ENCODE results near the gene OR6C70. TPM values are rescaled to one million over a fixed set of nuclear protein-coding genes. Genes with fewer than 3 reads are reported as not detected.

Gene OR6C70
- total RNA-seq, 1 experiment from 2014 or later, result not detected

DNA sequence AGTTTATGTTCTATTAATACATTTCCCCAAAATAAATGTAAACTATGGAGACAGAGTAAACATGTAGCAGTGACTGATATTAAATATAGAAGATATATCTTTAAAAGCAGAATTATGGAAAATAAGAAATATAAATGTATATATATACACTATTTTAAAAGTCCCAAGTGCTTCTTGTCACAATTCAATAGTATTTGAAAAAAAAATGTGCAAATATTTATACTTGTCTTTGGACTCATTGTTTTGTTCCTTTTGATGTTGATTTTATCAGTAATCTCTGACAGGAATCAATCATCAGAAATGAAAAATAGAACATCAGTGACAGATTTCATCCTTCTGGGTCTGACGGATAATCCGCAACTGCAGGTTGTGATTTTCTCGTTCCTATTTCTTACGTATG is 44.0 kb downstream of the OR6C70 start, which contains the start of gene OR6C76:
Gene OR6C76 (plus strand): TSS at position 301 of the 400 bp plus-strand sequence. CDS start 0 bp downstream, at position 301.
- Histone ChIP-seq H2BK120ac (ENCODE audit: low read depth, low read length, poor library complexity, severe bottlenecking) (no peak within 1 kb of the TSS), H2AFZ (ENCODE audit: low read length) (no peak within 1 kb of the TSS), H2BK5ac (ENCODE audit: insufficient read length, low read length) (no peak within 1 kb of the TSS), H3K9me3 (ENCODE audit: control insufficient read depth, low read depth, low read length) (no peaks in the 10 kb centered on the region), H3K23me2 (ENCODE audit: insufficient read length, low read depth, low read length, poor library complexity, severe bottlenecking) (no peaks in the 10 kb centered on the region), H3K27ac (ENCODE audit: insufficient read length, low read depth, low read length) (no peak within 1 kb of the TSS), H3K4me2 (ENCODE audit: insufficient read depth, insufficient read length, low read length) (no peak within 1 kb of the TSS), H4K20me1 (ENCODE audit: control insufficient read depth, insufficient read depth, insufficient read length) (no peaks in the 10 kb centered on the region), H2BK15ac (ENCODE audit: low read depth, low read length) (no peak within 1 kb of the TSS), H3K23ac (ENCODE audit: insufficient read length, low read depth, low read length) (no peak within 1 kb of the TSS), H2AK5ac (ENCODE audit: insufficient read length, low read length) (no peak within 1 kb of the TSS), H3K9ac (ENCODE audit: extremely low read depth, insufficient read length, low read length) (no peak within 1 kb of the TSS), H3K14ac (ENCODE audit: insufficient read depth, low read length) (no peak within 1 kb of the TSS), H4K5ac (ENCODE audit: insufficient read length, low read depth, low read length) (no peak within 1 kb of the TSS), H3K4me1 (ENCODE audit: insufficient read depth, low read length) (no peaks in the 10 kb centered on the region; the same call in 1 of the 2 replicates), H4K91ac (ENCODE audit: insufficient read length, low read depth, low read length) (no peak within 1 kb of the TSS), H3K79me1 (ENCODE audit: insufficient read depth, low read depth, low read length, poor library complexity, severe bottlenecking) (no peaks in the 10 kb centered on the region), H3K79me2 (ENCODE audit: insufficient read depth, low read length) (no peaks in the 10 kb centered on the region), H3K56ac (ENCODE audit: insufficient read length, low read depth, low read length) (no peak within 1 kb of the TSS), H3K27me3 (ENCODE audit: insufficient read depth, low read length) (no peaks in the 10 kb centered on the region), H3T11ph (ENCODE audit: low read length) (no peak within 1 kb of the TSS), H3K4ac (ENCODE audit: low read depth, low read length) (no peak within 1 kb of the TSS), H3K18ac (ENCODE audit: insufficient read length, low read depth, low read length) (no peak within 1 kb of the TSS), H2BK12ac (ENCODE audit: insufficient read length, low read depth, low read length) (no peak within 1 kb of the TSS), H4K8ac (replicated peaks; ENCODE audit: insufficient read length, low read depth, low read length) (no peak within 1 kb of the TSS), H2BK20ac (ENCODE audit: low read depth, low read length, poor library complexity, severe bottlenecking) (no peak within 1 kb of the TSS)
- Mint-ChIP-seq H3K4me1 (peaks cover 20 to 29% of the 10 kb centered on the region in 2 experiments), H3K27me3 (ENCODE audit: low read depth) (no peaks in the 10 kb centered on the region), H3K4me3 (no peak within 1 kb of the TSS), H3K27ac (no peak within 1 kb of the TSS), H3K9me3 (no peaks in the 10 kb centered on the region; a peak in 1 of 5 replicates), H3K36me3 (ENCODE audit: insufficient read depth in 1 of 3, low read depth in 3 of 3) (no peaks in the 10 kb centered on the region)
- no CpG with 5 or more reads among the region's 4 CpGs for WGBS (ENCODE audit: extremely low coverage, insufficient read length, low lambda C conversion rate)
- DNase-seq, result no peak
- TF ChIP-seq, protein P1, sequence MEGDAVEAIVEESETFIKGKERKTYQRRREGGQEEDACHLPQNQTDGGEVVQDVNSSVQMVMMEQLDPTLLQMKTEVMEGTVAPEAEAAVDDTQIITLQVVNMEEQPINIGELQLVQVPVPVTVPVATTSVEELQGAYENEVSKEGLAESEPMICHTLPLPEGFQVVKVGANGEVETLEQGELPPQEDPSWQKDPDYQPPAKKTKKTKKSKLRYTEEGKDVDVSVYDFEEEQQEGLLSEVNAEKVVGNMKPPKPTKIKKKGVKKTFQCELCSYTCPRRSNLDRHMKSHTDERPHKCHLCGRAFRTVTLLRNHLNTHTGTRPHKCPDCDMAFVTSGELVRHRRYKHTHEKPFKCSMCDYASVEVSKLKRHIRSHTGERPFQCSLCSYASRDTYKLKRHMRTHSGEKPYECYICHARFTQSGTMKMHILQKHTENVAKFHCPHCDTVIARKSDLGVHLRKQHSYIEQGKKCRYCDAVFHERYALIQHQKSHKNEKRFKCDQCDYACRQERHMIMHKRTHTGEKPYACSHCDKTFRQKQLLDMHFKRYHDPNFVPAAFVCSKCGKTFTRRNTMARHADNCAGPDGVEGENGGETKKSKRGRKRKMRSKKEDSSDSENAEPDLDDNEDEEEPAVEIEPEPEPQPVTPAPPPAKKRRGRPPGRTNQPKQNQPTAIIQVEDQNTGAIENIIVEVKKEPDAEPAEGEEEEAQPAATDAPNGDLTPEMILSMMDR (conservative IDR thresholded peaks at IDR 0.05), result no peak

Data from H9 (cell line).